Muscle of arm (tissue), 14 donors: ENCODE data around the gene ABCC6. TPM values are rescaled to one million over a fixed set of nuclear protein-coding genes. Genes with fewer than 3 reads are reported as not detected.
"Not testable (repeated sequence)": the region's sequence is repeated elsewhere in the genome, so short reads cannot be mapped to it uniquely, and the experiment has no call there.

ENCODE experiments used
- DNase-seq: peaks from one replicate; pipeline ENCODE4 v3.0.0-alpha.2; 2013
- long read RNA-seq, 11 donors: transcript quantifications; one replicate each; lab custom pipeline, GENCODE V29; 2026
- polyA plus RNA-seq, 12 donors: library from polyadenylated mRNA; unstranded; fragments of 120-200 nt; gene quantifications; one replicate each; pipeline ENCODE4 v1.2.1, GENCODE V29; 2013; ENCODE audit not compliant: insufficient read length in 12 of 12

Gene ABCC6
- 10 to 100 TPM in 1 of 12 donors, 1 to 10 TPM in 6, under 1 TPM in 4, not detected in 1; 0.60 to 11.3 (median 1.5) TPM for polyA plus RNA-seq
- long read RNA-seq, donor 1, full-length matches to known transcripts = 14 of 19 reads
- long read RNA-seq, donor 1, partial matches to known transcripts = 5 of 19 reads
- long read RNA-seq, donor 1, other reads (novel, unspliced or antisense) = 0 of 19 reads
- long read RNA-seq, donor 2 = 0 reads
- long read RNA-seq, donor 3 = 0 reads
- long read RNA-seq, donor 4 = 0 reads
- long read RNA-seq, donor 5, partial matches to known transcripts = 0 of 2 reads
- long read RNA-seq, donor 5, other reads (novel, unspliced or antisense) = 0 of 2 reads
- long read RNA-seq, donor 6 = 0 reads
- long read RNA-seq, donor 7 = 0 reads
- long read RNA-seq, donor 8 = 0 reads
- long read RNA-seq, donor 9, partial matches to known transcripts = 0 of 1 reads
- long read RNA-seq, donor 9, other reads (novel, unspliced or antisense) = 0 of 1 reads
- long read RNA-seq, donor 10, full-length matches to known transcripts = 1 of 1 reads
- long read RNA-seq, donor 10, partial matches to known transcripts = 0 of 1 reads
- long read RNA-seq, donor 10, other reads (novel, unspliced or antisense) = 0 of 1 reads
- long read RNA-seq, donor 11 = 0 reads

DNA sequence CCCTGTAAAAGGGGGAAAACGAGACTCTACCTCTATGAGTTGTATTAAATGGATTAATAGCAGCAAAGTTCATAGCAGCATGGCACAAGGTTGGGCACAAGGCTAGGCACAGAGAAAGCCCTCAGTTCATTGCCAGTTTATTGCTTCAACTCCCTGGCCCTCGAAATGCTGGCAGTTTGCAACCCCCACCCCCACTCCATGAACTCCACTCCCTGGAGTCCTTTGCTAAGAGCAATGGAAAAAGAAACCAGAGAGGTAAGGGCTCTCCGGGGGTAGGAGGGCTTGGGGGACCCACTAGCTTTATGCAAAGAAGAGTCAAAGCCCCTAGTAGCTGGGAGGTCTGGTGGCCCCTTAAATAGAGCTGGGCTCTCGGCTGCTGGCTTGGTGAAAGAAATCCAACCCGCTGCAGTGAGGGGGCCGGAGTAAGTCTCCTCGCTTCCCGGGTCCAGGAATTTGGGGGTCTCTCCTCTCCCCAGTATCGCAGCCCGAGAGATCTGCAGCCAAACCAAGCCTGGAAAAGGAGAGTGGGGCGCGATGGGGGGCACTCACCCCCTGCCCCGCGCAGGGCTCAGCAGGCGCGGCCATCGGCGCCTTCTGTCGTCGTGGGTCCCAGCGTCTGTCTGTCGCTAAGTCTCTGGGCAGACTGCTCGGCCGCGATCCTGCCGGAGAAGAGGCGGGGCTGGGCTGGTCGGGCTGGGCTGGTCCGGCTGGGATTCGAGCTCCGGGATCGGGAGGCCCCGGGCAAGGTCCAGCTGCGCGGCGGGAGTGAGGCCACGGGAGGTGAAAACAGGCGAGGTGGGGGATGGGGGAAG lies at the start of gene ABCC6:
Gene ABCC6, minus strand, starts transcription at position 645 of the 812 bp plus-strand sequence. Its CDS starts 60 bp downstream, at position 585.
- not testable (repeated sequence) for DNase-seq

DNA sequence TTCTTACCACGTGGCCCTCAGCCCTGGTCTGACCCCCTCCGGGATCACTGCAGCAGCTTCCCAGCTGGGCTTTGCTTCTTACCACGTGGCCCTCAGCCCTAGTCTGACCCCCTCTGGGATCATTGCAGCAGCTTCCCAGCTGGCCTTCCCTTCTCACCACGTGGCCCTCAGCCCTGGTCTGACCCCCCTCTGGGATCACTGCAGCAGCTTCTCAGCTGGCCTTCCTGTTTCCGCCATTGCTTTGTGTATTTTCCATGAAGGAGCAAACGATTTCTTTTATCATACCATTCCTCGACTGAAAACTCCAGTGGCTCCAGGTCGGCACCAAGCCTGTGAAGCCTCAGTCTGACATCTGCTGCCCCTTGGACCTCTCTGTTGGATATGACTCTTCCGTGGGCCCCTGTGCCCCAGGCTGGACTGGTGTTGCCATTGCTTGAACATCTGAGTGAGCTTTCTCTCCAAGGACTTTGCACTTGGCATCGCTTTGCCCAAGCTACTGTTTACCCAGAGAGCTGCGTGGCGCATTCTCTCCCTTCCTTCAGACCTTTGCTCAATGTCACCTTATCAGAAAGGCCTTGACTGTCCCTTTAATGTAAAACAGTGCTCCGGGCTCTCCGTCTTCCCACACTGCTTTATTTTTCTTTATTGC lies 49.4 kb upstream of the ABCC6 start:
- DNase-seq = not testable (repeated sequence)

DNA sequence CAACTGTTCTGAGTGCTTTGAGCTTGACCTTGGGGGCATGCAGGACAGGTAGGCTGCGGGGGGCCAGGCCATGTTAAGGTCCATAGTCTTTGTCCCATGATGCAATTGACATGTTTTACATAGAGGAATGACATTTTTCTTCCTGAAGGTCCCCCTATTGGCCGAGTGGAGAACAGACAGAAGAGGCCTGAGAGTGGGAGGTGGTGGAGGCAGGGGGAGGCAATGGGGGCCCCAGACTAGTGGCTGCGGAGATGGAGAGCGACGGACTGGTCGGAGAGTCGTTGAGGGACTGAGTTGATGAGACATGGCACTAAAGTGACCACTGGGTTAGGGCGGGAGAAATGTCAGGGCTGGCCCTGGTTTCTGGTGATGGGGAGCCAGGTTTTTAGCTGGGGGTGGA lies 48.4 kb upstream of the ABCC6 start:
- DNase-seq = not testable (repeated sequence)

DNA sequence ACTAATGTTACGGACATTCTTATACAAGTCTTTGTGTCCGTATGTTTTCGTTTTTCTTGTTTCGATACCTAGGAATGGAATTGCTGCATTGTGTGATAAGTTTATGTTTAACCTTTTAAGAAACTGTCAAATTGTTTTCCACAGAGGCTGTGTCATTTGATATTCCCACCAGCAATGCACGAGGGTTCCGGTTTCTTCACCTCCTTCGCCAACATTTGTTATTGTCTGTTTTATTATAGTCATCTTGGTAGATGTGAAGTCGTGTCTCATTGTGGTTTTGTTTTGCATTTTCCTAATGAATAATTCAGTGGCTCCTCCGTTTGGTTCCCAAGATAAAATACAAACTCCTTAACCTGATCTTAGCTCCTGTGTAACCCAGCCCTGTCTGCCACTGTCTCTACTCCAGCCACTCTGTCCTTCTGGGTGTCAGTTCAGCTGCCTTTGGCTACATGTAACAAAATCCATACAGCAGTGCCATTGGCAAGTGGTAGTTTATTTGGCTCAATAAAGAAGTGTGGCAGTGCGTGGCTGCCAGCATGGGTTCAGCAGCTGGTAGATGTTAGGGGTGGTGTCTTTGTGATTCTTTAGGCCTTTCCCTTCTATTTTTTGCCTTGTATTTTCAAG lies 45.0 kb upstream of the ABCC6 start:
- not testable (repeated sequence) for DNase-seq

GRCh38 chr16:16267708-16268107 lies 44.4 kb upstream of the ABCC6 start:
- not testable (repeated sequence) for DNase-seq

GRCh38 chr16:16265044-16265443 lies 41.8 kb upstream of the ABCC6 start:
- DNase-seq = not testable (repeated sequence)

- DNase-seq = not testable (repeated sequence)
Measured at GRCh38 chr16:16263947-16264346, 40.7 kb upstream of the ABCC6 start.

DNA sequence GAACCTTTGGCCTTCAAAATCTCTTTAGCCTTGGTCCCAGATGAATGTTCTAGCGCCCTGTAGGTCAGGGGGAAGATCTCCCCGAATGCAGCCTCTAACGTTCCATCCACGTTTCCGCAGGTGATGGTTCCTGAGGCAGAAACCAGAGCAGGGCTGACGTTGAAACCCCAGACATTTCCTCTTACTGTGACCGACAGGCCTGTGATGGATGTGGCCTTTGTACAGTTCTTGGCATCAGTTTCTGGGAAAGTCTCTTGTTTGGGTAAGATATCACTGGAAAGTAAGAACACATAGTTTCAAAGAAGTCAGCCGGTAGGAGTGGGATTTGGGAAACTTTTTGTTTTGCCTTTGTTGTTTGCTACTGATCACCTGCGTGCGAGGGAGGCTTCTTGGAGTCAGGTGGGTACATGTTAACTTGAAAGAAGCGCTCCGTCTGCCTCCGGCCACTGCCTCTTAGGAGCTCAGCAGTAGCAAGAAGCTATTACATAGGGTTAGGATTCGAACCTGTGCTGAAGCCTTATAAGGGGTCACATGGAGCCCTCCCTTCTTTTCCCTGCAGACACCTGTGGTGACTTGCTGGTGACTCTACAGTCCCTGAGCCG lies 39.8 kb upstream of the ABCC6 start:
- DNase-seq = not testable (repeated sequence)

GRCh38 chr16:16259971-16260370 lies 36.7 kb upstream of the ABCC6 start:
- DNase-seq = not testable (repeated sequence)

GRCh38 chr16:16258822-16259221 lies 35.5 kb upstream of the ABCC6 start:
- DNase-seq = not testable (repeated sequence)

DNA sequence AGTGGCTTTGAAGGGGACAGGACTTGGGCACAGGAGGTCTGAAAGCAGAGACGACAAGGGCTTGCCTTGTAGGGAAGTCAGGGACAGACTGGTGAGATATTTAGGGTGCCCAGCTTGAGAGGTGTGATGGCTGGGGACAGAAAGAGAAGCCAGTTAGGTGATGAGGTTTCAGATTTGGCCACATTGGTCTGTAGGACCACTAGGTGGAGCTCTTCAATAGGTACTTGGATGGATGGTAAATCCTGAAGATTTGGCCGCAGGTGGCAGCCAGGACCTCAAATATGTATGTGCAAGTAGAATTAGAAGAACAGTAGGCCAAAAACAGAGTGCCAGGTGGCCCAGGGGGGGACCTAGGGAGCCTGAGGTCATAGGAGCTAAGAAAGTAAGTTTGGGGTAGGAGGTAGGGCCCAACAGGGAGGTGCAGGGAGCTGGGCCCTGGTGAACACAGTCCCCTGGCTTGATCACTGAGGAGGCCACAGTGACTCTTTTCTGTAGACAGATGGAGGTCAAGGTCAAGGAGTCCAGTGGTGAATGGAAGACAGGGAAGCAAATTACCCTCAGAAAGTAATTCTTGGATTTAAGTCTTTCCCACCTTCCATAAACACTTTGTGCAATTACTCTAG lies 34.1 kb upstream of the ABCC6 start:
- not testable (repeated sequence) for DNase-seq

DNA sequence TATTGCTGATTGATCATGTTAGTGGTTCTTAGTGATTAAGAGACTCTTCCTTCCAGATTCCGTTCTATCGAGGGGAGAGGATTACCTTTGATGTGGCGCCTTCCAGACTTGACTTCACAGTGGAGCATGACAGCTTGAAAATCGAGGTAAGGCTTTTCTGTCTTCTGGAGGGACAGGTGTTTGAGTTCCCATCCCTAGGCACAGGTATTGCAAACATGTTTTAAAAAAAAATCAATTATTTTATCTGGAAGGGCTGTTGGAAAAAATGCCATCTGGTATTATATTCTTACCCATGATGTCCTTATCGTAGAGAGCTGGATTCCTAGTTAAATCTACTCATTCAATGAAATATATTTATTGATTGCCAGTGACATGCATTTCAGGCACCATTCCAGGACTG lies 29.1 kb upstream of the ABCC6 start:
- not testable (repeated sequence) for DNase-seq

GRCh38 chr16:16249621-16250330 lies 26.5 kb upstream of the ABCC6 start:
- DNase-seq = not testable (repeated sequence)

DNA sequence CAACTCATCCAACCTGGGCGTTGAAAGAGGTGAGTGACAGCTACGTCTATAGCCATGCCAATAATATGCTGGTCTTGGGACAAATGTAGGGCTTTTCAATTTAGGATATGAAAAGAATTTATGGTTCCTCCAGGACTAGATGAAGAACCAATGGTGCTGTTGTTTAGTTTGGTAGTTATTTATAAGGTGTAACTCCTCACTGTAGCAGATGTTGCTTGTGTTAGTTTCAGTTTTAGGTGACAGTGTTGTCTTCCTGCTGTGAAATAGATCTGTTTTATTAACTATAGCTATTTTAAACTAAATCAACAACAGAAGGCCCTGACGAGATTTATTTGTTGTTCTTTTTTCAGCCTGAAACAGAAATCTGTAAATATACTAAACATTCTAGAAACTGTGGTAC lies 24.1 kb upstream of the ABCC6 start:
- not testable (repeated sequence) for DNase-seq

- DNase-seq = not testable (repeated sequence)
Measured at GRCh38 chr16:16246578-16247262, 23.4 kb upstream of the ABCC6 start.

GRCh38 chr16:16243886-16244285 lies 20.6 kb upstream of the ABCC6 start:
- DNase-seq = not testable (repeated sequence)

- DNase-seq = not testable (repeated sequence)
Measured at GRCh38 chr16:16240667-16241066, 17.4 kb upstream of the ABCC6 start.

DNA sequence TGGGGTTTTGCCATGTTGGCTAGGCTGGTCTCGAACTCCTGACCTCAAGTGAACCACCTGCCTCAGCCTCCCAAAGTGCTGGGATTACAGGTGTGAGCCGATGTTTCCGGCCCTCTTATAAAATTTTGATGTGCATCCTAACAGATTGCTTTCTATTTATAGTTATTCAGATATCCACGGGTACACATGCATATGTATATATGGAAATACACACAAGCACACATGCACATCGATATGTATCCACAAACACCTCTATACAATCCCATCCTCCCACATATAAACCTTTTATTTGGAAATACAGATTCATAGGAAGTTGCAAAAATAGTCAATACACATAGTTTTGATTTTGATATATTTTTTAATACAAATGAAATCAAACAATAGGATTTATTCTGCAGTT lies 14.4 kb upstream of the ABCC6 start:
- DNase-seq = not testable (repeated sequence)

- not testable (repeated sequence) for DNase-seq
Measured at GRCh38 chr16:16237071-16237470, 13.8 kb upstream of the ABCC6 start.
